Measurements from ENCODE around the gene CGNL1. TPM values are rescaled to one million over a fixed set of nuclear protein-coding genes. Genes with fewer than 3 reads are reported as not detected.

CGNL1 gene
- total RNA-seq, 1 experiment from 2014 or later = 34.6 TPM

DNA sequence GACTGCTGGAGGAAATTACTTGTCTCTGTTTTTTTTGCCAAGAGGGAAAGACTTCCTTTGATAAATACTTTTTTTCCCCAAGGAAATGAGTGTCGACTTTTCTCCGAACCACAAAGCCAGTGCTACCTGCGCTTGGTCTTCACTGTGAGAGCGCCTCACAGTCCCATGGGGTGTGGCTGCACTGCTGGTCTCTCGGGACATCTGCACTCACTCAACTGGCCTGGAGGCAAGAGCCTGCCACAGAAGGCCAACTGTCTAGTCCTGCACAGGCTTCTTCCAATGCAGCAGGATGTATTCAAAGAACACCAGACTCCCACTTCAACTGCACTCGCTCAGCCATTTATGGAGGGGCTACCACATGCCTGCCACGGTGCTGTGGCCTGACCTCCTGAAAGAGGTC, 40.6 kb upstream of the CGNL1 start:
- no peak overlapping the region for H3K4me2 ChIP-seq (ENCODE audit: insufficient read depth, insufficient read length, low read length)

More for the DNA sequence above, 40.6 kb upstream of the CGNL1 start:
- H2BK12ac ChIP-seq (ENCODE audit: insufficient read length, low read depth, low read length) = no peak overlapping the region
- no peak overlapping the region for H3K9ac ChIP-seq (ENCODE audit: extremely low read depth, insufficient read length, low read length)
- H2BK15ac ChIP-seq (ENCODE audit: low read depth, low read length) = no peak overlapping the region
- Mint-ChIP-seq H3K4me1 (peaks cover 12 to 15% of the 10 kb centered on the region in 2 experiments), H3K27me3 (ENCODE audit: low read depth) (no peaks in the 10 kb centered on the region), H3K9me3 (no peaks in the 10 kb centered on the region), H3K4me3 (no peak overlapping the region), H3K36me3 (ENCODE audit: insufficient read depth in 1 of 3, low read depth in 3 of 3) (no peaks in the 10 kb centered on the region), H3K27ac (no peak overlapping the region)
- no peak overlapping the region for H3K18ac ChIP-seq (ENCODE audit: insufficient read length, low read depth, low read length)
- H3K79me1 ChIP-seq (ENCODE audit: insufficient read depth, low read depth, low read length, poor library complexity, severe bottlenecking) = no peaks in the 10 kb centered on the region
- H4K8ac ChIP-seq (replicated peaks; ENCODE audit: insufficient read length, low read depth, low read length) = no peak overlapping the region
- no peak for TF ChIP-seq CTCF (conservative IDR thresholded peaks at IDR 0.05)
- no peak overlapping the region for H2BK20ac ChIP-seq (ENCODE audit: low read depth, low read length, poor library complexity, severe bottlenecking)
- H3K23ac ChIP-seq (ENCODE audit: insufficient read length, low read depth, low read length) = no peak overlapping the region
- no peak overlapping the region for H4K5ac ChIP-seq (ENCODE audit: insufficient read length, low read depth, low read length)
- no peaks in the 10 kb centered on the region for H3K4me1 ChIP-seq (ENCODE audit: insufficient read depth, low read length)
- H3K9me3 ChIP-seq (ENCODE audit: control insufficient read depth, low read depth, low read length) = no peaks in the 10 kb centered on the region
- H3K79me2 ChIP-seq (ENCODE audit: insufficient read depth, low read length) = no peaks in the 10 kb centered on the region
- no peaks in the 10 kb centered on the region for H3K27me3 ChIP-seq (ENCODE audit: insufficient read depth, low read length)
- no peak for DNase-seq
- H4K20me1 ChIP-seq (ENCODE audit: control insufficient read depth, insufficient read depth, insufficient read length) = no peaks in the 10 kb centered on the region
- no peak overlapping the region for H3K56ac ChIP-seq (ENCODE audit: insufficient read length, low read depth, low read length)
- no peak overlapping the region for H4K91ac ChIP-seq (ENCODE audit: insufficient read length, low read depth, low read length)
- no peaks in the 10 kb centered on the region for H3K23me2 ChIP-seq (ENCODE audit: insufficient read length, low read depth, low read length, poor library complexity, severe bottlenecking)
- H2BK5ac ChIP-seq (ENCODE audit: insufficient read length, low read length) = no peak overlapping the region
- H2AK5ac ChIP-seq (ENCODE audit: insufficient read length, low read length) = no peak overlapping the region
- H3K4ac ChIP-seq (ENCODE audit: low read depth, low read length) = no peak overlapping the region
- no CpG with 5 or more reads among the region's 7 CpGs for WGBS (ENCODE audit: extremely low coverage, insufficient read length, low lambda C conversion rate)
- H2AFZ ChIP-seq (ENCODE audit: low read length) = no peak overlapping the region
- no peak overlapping the region for H3K27ac ChIP-seq (ENCODE audit: insufficient read length, low read depth, low read length)
- no peak overlapping the region for H3K14ac ChIP-seq (ENCODE audit: insufficient read depth, low read length)
- no peak overlapping the region for H3T11ph ChIP-seq (ENCODE audit: low read length)
- H2BK120ac ChIP-seq (ENCODE audit: low read depth, low read length, poor library complexity, severe bottlenecking) = no peak overlapping the region
